Activated gamma-delta T cell treated with Interleukin-2 at 50 U/mL for 16 hours (primary cell): ENCODE results near the gene LEMD2.
"Not testable (repeated sequence)": the region's sequence is repeated elsewhere in the genome, so short reads cannot be mapped to it uniquely, and the experiment has no call there.

Source experiments
- DNase-seq: peaks from one replicate; pipeline ENCODE4 v3.0.0-alpha.2; 2020

LEMD2 gene

DNA sequence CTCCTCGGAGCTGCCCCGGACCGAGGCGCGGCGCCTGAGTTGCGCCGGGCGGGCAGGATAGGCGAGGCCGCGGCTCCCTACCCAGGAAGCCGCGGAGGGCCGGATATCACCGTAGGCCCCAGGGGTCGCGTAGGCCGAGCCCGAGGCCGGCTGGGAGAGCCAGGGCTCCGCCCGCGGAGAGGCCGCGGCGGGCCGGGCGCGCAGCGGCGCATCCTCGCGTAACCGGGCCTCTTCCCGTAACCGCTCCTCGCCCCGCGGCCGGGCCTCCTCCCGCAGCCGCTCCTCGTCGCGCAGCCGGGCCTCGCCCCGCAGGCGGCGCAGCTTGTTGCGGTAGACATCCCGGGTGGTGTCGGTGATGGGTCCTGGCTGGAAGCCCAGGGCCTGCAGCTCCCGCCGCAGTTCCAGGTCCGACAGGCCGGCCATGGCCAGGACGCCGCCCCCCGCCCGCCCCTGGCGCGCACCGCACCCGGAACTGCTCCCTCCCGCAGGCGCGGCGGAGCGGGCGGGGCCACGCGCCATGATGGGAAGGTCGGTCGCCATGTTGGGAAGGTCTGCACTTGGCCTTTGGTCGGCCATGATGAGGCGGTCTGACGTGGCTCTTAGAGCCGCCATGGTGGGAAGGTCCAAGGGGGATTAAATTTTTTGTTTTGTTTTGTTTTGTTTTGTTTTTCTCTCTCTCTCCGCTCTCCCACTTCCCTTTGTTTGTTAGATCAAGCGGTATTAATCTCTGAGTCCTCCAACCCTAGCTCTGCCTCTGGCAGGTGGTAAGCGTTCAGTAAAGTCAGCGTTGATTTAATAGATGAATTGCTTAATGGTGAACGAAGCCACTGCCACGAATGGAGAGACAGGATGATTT, at the start of gene LEMD2:
TSS of gene LEMD2 (minus strand) at position 437 of the 856 bp plus-strand sequence. CDS start at position 423, 14 bp downstream.
- peak; percentile 90 for DNase-seq

DNA sequence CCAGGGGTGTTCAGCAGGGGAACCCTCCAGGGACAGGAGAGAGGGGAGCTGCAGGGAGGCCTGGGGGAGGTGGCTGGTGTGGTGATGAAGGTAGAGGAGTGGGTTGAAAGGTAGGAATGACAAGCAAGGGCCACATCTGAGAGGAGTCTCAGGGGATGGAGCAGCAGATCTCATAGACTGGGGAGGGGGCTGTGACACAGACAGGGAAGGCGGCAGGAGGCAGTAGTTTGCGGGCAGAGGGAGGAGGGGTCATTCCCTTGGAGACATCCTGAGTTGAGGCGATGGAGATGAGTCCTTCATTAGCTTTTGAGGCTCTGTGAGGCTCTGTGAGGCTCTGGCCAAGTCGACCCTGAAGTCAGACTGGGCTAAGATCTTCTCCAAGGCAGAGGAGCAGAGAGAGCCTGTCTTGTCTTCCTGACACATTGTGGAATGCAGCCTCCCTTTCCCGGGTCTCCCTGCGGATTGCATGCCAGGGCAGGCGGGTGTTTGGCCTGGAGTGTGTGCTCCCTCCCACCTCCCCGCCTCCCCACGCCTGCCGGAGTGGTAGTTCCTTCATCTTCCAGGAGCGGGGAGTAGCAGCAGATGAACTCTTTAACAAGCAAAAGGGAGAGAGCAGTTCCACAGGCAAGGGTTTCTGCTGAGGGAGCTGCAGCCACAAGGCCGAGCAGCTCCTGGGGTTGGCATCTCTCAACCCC, 49.2 kb upstream of the LEMD2 start:
- DNase-seq, result no peak

DNA sequence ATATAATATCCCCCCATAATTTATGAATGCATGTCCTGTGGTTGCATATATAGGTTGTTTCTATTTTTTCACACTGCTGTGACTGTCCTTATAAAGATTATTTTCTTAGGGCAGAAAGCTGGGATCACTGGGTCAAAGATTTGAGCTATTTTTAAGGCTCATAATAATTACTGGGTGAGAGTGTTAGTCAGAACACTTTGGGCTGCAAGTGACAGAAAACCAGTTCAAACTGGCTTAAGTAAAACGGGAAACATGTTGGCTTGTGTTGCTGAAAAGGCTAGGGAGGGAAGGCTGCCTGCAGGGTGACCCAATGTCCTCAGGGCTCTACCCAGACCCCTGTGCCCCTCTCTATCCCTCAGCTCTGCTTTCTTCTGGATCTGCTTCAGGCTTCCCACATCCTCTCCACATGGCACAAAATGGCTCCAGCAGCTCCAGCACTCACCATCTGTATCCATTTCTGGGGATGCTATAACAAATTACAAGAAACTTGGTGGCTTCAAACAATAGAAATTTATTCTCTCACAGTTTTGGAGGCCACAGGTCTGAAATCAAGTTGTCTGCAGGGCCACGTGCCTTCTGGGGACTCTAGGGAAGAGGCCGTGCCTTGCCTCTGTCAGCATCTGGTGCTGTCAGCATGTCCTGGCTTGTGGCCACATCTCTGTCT, 48.0 kb upstream of the LEMD2 start:
- no peak for DNase-seq

DNA sequence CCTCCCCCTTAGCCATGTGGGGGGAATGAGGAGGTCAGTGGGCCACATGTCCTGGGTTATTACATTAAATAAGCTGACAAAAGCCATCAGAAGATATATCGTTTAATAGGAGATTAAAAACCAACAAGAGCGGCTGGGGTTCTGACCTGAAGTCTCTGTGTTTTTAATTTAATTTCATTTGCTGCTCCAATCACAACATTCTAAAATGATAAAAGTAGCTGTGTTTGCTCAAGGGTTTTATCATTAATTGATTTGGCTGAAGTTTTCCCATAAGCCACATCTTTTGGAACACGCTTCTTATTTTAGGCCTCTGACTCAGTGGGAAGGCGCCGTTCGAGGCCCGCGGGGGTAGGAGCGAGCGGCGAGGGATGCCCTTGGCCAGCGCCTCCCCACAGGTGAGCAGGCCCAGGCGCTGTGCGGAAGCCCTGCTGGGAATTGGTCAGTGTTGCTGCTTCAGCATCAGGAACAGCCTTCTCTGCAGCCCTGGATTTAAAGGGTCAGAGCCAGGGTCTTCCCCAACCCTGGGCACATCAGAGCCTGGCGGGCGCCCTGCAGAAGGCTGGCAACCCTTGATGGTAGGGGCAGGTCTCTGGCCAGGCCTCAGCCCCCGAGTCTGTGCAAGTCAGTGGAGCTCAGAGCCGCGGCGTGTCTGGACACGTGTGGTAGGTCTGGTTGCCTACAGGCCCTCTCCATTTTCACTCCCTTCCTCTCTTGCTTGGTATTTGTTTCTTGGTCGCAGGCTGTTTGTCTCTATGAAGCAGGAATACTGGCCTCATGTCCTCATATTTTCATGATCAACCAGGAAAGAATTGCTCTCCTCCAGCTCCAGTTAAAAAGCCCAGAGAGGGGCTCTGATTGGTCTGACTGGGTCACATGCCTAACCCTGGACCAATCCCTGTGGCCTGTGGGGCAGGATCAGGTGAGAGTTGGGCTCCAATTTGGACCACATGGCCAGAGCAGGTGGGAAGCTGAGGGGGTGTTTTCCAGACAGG, 45.8 kb upstream of the LEMD2 start:
- DNase-seq, result no peak

DNA sequence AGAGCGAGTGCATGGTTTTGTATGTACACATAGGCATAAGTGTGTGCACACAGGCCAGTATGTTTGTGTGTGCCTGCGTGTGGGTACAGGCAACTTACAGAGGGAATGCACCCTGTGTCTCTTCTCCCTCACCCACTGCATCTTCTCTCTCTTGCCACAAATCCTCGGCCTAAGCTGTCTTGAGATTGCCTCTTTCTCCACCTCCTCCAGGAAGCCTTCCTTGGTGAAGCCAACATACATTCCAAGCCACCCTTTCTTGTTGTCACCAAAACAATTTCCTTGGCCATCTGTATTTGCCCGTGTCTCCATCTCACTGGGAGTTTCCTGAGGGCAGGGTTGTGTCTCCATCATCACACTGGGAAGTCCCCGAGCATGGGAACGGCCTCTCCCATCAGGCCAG, 44.7 kb upstream of the LEMD2 start:
- DNase-seq, result no peak

DNA sequence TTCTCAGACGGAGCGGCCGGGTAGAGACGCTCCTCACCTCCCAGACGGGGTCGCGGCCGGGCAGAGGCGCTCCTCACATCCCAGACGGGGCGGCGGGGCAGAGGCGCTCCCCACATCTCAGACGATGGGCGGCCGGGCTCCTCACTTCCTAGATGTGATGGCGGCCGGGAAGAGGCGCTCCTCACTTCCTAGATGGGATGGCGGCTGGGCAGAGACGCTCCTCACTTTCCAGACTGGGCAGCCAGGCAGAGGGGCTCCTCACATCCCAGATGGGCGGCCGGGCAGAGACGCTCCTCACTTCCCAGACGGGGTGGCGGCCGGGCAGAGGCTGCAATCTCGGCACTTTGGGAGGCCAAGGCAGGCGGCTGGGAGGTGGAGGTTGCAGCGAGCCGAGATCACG, 43.9 kb upstream of the LEMD2 start:
- DNase-seq, result not testable (repeated sequence)

DNA sequence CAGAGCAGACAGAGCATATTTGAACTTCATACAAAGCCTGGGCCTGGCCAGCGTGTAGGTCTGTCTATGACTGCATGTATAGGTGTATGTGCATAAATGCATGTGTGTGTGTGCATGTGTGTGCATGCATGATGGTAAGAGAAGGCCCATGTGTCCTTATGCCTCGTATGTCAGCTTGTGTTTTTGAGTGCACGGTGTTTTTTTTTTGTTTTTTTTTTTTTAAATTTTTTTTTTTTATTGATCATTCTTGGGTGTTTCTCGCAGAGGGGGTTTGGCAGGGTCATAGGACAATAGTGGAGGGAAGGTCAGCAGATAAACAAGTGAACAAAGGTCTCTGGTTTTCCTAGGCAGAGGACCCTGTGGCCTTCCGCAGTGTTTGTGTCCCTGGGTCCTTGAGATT, 42.8 kb upstream of the LEMD2 start:
- DNase-seq, result not testable (repeated sequence)

DNA sequence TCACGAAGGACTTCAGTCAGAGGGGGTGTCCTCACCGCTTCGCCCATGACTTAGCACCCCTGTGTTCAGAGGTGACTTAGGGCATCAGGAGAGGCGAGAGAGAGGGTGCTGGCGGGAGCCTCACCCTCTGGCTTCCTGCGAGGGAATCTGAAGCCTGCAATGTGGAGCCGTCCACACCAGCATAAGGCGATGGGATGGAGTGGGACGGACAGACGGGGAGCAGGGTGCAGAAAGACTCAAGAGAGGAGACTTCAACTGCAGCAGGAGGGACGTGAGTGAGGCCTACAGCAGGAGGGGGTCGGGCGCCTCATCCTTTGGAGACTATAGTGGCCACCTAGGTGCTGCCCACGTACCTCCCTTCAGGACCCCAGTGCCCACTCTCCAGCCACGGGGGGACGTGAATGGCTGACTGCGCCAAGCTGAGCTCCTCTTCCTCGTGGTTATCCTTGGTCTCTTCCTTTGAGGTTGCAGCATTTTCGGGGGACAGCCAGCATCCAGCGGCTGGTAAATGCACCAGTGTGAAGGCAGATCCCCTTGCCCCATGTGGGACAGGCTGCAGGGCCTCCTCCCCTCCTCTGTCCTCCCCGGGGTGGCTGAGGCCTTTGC, 41.8 kb upstream of the LEMD2 start:
- no peak for DNase-seq

DNA sequence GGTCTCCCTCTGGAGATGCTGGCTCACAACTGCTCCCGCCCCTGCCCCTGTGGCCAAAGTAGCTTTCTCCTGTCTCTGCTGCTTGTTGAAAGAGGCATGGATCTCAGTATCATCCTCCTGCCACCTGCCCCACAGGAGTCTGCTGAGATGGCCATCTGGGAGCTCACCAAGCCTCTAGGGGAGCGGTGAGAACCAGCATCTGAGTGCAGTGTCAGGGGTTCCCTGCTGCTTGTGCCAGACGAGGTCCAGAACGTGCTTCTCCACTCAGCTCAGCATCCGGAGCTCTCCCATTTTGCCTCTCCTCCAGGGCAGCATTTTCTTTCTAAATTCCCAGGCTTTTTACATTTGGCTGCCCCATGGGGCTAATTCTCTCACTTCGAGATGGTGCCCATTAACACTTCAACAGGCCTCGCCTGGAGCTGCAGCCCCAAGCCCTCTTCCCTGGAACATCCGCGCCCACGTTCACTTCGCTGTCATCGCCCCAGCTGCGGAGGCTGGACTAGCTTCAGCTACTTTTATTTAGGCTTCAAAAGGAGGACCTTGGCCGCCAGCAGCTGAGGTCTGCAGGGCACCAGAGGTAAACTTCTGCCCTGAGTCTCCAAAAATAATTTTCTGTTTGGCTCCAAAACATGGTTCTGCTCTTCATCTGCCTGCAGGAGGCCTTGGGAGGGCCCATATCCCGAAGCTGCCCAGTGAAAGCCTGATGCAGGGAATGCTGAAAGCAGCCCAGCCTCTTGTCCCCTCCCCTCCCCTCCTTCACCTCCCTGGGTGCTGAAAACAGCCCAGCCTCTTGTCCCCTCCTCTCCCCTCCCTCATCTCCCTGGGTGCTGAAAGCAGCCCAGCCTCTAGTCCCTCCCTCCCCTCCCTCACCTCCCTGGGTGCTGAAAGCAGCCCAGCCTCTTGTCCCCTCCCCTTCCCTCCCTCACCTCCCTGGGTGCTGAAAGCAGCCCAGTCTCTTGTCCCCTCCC, 40.1 kb upstream of the LEMD2 start:
- no peak for DNase-seq

DNA sequence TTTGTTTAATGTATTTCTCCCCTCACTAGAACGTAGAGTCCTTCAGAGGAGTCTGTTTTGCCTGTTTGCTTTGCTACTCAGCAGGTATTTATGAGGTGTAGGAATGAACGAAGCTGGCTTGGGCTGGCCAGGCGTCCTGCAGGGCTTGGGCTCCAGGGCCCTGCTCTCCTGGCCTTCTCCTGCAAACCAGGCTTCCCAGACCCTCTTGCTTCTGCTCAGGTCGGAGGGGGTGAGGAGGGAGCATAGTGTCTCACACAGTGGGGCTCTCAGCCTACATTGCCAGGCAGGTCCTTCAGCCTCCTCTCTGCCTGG, 39.5 kb upstream of the LEMD2 start:
- no peak for DNase-seq

DNA sequence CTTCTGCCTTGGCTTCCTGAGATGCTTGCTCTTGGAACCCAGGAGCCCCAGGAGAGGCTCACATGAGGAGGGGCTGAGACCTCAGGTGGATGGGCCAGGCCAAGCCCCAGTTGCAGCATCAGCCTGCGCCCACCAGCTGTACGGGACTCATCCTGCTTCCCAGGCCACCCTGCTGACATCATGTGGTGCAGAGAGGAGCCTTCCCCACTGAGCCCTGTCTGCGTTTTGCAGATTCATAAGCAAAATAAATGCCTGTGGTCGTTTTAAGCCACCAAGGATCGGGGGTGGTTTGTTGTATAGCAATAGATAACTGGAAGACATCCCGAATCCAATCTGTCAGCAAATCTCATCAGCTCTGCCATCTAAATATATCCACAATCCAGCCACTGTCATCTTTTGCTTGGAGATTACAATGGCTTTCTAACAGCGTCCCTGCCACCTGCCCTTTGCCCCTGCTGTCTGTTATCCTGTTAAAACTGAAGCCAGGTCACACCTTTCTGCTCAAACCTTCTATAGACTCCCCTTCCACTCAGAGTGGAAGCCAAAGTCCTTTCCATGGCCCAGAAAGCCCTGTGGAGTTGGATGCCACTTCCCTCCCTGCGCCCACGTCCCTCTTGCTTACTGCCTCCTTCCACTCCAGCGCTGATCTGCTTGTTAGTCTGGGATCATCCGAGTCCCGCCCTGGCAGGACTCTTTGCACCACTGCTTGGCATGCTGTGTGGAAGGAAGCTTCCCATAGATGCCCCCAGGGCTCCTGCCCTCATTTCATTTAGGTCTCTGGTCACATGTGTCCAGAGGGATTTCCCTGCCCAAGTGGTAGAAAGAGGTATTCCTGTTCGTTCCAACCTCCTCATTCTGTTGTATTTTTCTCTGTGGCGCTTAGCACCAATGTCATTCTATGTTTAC, 38.9 kb upstream of the LEMD2 start:
- DNase-seq, result no peak

DNA sequence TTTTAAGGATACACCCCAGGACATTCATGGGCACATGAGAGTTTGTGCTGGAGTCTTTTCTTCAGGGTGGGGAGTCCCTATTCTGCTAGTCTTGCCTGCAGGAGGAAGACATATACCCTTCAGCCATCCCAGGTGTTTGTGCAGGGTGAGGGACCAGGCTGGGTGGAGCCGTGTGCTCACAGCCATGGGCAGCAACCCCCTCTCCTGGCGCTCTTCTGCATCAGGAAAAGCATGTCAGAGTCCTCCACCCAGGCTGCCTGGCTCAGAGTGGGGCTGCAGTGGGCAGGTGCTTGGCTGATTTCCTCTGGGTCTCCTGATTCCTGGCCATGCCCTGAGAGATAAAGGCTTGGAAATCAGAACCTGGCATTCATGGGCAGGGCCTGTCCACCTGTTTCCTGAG, 37.6 kb upstream of the LEMD2 start:
- no peak for DNase-seq

DNA sequence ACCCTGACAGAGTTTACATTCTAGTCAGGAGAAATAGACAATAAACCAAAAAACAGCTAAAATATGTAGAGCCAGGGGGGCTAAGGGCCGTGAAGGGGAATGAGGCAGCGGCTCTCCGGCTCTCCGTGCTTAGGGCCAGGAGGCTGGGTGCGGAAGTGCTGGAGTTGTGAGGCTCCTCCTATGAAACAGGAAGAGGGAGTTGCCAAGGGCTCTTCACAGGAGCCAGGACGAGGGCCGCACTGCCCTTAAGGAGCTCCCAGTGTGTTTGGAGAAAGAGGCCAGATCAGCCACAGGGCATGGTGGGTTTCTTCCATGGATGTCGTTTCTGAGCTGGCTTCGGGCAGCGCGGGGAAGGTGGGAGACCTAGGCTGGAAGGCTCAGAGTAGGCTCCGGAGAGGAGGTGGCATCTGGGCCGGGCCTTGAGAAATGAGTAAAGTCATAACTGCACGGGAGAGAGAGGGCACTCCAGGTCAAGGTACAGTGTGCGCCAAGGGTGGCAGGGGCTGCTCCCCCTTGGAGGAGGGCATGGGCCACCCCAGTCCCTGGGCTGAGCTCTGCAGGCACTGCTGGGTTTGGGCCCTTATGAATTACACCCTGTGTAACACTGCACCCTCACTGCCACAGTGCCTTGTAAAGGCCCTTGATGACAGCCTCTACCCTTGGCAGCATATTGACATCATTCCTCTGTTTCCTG, 35.7 kb upstream of the LEMD2 start:
- DNase-seq, result no peak

DNA sequence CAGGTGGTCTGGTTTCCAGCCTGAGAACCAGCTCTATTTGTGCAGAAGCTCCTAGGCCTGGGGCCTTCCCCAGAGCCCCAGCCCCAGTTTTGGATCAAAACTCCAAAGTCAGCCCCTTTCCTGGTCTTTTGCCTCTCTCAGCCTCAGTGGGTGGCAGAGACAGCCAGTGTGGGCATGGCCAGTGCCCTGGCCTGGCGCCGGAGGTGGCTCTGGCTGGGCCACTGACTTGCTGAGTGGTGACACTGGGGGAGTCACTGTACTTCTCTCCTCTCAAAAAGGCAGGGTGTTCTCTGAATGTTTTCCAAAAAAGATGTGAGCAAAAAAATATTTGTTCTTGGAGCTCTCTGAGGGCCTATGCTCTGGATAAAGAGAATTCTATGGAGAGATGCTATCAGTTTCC, 34.9 kb upstream of the LEMD2 start:
- DNase-seq, result no peak

DNA sequence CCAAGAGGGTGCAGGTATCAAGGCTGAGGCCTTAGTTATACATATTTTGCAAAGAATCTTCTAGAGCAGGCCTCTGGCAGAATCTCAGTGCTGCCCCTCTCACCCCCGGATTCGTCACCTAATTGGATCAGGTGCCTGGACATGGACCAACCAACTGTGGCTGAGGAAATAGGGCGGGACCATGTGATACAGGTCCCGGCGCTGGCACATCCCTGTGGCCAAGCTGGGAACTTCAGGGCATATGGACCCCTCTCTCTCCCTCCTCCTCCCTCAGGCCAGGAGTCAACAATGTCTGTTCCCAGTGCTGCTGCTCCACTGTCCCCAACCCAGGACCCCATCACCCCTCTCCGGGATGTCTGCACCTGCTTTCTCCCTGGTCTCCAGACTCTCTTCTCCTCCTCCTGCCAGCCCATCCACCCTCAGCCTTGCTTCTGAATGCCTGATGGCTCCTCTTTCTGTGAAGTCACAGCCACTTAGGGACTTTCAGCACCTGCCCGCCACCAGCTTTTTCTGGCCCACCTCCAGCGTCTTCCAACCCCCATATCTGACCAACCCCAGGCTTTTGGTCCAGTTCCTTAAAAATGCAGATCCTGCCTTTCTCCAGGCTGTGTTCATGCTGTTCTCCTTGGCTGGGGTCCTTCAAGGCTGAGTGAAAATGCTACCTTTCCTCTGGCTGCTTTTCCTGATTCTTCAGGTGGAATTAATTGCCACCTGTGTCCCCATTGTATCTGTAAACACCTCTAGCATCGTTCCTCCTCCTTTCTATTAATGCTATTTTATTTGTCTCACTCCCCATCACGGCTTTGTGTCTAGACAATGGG, 33.9 kb upstream of the LEMD2 start:
- no peak for DNase-seq

DNA sequence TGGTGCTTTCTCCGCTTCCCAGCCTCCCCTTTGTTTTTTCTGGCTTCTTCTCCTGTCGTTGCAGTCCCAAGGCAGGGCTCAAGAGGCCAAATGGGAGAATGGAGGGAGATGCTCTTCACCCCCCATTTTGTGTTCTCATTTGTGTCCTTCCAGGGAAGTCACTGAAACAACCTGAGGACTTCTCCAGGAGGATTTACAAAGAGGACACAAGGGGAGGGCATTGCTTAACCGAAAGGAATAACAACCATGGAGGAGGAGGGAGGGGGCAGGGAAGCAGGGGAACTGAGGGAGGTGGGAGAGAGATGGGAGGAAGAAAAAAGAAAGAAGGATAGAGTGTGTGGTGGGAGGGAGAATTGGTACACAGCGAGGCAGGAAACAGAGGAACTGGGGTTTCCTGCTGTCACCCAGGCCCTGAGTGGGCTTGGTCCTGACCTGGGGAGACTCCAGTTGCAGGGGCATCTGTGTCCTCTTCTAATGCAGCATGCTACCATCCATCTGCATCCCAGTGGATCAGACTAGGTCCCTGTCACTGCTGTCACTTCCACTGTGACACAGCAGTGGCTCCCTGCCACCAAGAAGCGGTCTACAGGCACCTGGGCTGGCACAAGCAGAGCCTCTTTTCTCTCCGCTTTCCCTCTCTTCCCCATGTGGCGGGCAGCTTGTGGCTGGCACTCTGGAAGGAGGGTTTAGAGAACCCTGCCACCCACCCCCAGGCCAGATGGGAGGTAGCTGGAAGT, 32.0 kb upstream of the LEMD2 start:
- DNase-seq, result no peak

DNA sequence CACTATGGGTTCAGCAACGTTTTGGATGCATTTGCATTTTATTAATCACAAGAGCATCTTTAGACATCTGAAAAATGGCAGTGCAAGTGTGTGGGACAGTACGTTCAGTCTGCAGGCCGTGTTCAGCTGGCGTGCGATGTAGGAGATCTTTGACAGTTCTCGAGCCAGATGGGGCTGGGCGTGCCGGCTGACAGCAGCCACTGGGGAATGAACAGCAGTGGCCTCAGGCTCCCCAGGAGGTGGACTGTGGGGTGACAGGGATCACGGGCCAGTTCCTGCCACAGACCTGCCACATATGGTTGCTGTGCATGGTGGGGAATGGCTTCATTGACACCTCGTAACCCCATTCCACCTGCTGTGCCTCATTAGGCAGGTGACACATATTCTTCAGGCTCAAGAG, 31.3 kb upstream of the LEMD2 start:
- no peak for DNase-seq

DNA sequence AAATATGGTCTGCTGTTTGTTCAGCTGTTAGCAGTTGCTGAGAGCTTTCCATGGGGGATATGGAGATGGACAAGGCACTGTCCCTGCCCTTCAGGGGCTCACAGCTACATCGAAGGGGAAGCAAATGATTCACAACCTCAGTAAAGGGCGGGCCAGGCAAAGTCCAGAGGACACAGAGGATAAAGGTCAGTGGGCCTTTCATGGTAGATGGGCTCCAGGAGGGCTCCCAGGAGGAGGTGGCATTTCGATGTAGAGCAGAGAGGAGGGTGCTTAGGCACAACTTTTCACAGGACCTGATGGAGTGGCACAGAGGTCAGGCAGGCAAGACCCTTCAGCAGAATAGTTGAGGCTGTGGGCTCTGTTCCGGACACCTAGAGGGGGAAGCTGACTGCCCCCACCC, 30.1 kb upstream of the LEMD2 start:
- DNase-seq, result no peak
